Measurements from ENCODE around the gene CTNNBIP1.

GRCh38 chr1:9849691-9850441, 60.2 kb downstream of the CTNNBIP1 start:
- TF ChIP-seq CTCF (conservative IDR thresholded peaks at IDR 0.05; ENCODE audit: low read depth, low read length): no peak
- TF ChIP-seq EZH2 (IDR thresholded peaks at IDR 0.05; ENCODE audit: borderline replicate concordance, low read depth, low read length, poor library complexity, severe bottlenecking): no peak

Measured in A673 (cell line).